ENCODE data around the gene ANKRD16.
A peak's percentile ranks its signal among the peaks of the same experiment; 100 is the strongest.

Gene ANKRD16

GRCh38 chr10:5895804-5896203 lies 6.1 kb upstream of the ANKRD16 start:
- peak; percentile 80 for DNase-seq (ENCODE audit: low spot score)
- TF ChIP-seq, protein P1, sequence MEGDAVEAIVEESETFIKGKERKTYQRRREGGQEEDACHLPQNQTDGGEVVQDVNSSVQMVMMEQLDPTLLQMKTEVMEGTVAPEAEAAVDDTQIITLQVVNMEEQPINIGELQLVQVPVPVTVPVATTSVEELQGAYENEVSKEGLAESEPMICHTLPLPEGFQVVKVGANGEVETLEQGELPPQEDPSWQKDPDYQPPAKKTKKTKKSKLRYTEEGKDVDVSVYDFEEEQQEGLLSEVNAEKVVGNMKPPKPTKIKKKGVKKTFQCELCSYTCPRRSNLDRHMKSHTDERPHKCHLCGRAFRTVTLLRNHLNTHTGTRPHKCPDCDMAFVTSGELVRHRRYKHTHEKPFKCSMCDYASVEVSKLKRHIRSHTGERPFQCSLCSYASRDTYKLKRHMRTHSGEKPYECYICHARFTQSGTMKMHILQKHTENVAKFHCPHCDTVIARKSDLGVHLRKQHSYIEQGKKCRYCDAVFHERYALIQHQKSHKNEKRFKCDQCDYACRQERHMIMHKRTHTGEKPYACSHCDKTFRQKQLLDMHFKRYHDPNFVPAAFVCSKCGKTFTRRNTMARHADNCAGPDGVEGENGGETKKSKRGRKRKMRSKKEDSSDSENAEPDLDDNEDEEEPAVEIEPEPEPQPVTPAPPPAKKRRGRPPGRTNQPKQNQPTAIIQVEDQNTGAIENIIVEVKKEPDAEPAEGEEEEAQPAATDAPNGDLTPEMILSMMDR (IDR thresholded peaks at IDR 0.05; ENCODE audit: extremely low read depth, missing control alignments), result no peak

GRCh38 chr10:5895365-5895764 lies 5.7 kb upstream of the ANKRD16 start:
- no peak for DNase-seq (ENCODE audit: low spot score)
- TF ChIP-seq, protein P1 (IDR thresholded peaks at IDR 0.05; ENCODE audit: extremely low read depth, missing control alignments), result no peak

- TF ChIP-seq, protein P1 (IDR thresholded peaks at IDR 0.05; ENCODE audit: extremely low read depth, missing control alignments), result no peak
- DNase-seq (ENCODE audit: low spot score), result no peak
Observed at GRCh38 chr10:5894873-5895272, 5.2 kb upstream of the ANKRD16 start.

DNA sequence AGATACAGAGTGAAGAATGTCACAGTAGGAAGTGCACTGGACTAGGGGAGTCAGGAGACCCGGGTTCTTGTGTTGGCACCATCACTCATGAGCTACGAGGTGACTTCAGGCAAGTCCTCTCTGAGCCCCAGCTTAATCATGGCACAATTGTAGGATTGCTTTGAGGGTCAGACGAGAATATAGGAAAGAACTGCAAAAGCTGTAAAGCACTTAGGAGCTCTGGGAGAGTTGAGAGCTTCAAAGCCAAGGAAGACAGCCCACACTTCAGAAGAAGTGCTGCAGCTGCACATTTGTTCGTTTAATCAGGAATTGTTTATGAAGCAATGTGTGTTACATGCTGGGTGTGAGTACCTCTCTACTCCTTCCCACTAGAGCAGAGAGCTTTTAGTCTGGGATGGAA lies 4.7 kb upstream of the ANKRD16 start:
- TF ChIP-seq, protein P1 (IDR thresholded peaks at IDR 0.05; ENCODE audit: extremely low read depth, missing control alignments), result no peak

DNA sequence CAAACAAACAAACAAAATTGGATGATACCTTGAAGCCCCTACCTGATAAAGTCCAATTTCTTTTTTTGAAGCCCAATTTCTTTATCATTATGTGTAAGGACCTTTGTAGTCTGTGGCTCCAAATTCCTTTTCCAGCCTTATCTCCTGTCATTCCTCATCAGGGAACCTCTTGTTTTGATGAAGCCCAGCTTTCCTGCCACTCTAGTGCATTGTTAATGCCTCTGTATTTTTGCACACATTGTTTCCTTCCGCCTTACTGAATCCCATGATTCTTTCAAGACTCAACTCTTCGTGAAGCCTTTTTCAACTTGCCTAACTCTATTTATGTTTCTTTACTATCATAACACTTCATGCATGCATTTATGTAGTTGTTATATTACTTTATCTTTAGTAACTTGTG lies 3.6 kb upstream of the ANKRD16 start:
- DNase-seq (ENCODE audit: low spot score), result no peak
- TF ChIP-seq, protein P1 (IDR thresholded peaks at IDR 0.05; ENCODE audit: extremely low read depth, missing control alignments), result no peak

More for the DNA sequence above, 4.7 kb upstream of the ANKRD16 start:
- no peak for DNase-seq (ENCODE audit: low spot score)

GRCh38 chr10:5892007-5892406 lies 2.3 kb upstream of the ANKRD16 start:
- TF ChIP-seq, protein P1 (IDR thresholded peaks at IDR 0.05; ENCODE audit: extremely low read depth, missing control alignments), result no peak
- peak; percentile 2 for DNase-seq (ENCODE audit: low spot score)

DNA sequence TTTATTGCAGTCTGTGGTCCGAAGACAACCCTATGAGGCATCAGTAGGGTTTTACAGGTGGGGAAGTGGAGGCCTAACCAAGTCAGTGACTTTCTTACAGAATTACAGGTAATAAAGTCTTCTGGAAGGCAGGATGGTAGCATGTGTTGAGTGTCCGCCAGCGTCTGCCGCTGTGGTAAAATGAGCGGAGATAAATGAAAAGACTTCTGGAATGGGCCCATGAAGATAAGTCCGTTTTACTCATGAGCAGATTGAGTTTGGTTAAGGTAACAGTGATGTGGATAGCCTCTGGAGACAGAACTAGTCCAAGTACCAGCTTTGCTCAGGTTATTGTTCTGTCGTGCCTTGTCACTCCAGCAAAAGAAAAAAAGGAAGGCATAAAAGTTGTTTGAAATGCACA lies 1.3 kb upstream of the ANKRD16 start:
- peak; percentile 2 for DNase-seq (ENCODE audit: low spot score)
- TF ChIP-seq, protein P1 (IDR thresholded peaks at IDR 0.05; ENCODE audit: extremely low read depth, missing control alignments), result no peak

All from GM20000 (cell line).